ENCODE measurements around the gene ROS1. TPM values are rescaled to one million over a fixed set of nuclear protein-coding genes. Genes with fewer than 3 reads are reported as not detected.

Gene ROS1
- total RNA-seq, 1 experiment from 2014 or later, result not detected

GRCh38 chr6:117417851-117418250 lies 7.9 kb downstream of the ROS1 start:
- DNase-seq, result no peak
- no peak overlapping the region for H2BK5ac ChIP-seq (ENCODE audit: insufficient read length, low read length)
- no peak overlapping the region for H2BK12ac ChIP-seq (ENCODE audit: insufficient read length, low read depth, low read length)
- no peak overlapping the region for H3K9ac ChIP-seq (ENCODE audit: extremely low read depth, insufficient read length, low read length)
- no peak overlapping the region for H2AFZ ChIP-seq (ENCODE audit: low read length)
- no peaks in the 10 kb centered on the region for H3K27me3 ChIP-seq (ENCODE audit: insufficient read depth, low read length)
- H3K27ac Mint-ChIP-seq, result no peak overlapping the region
- no peak overlapping the region for H3K18ac ChIP-seq (ENCODE audit: insufficient read length, low read depth, low read length)
- no CpG with 5 or more reads among the region's 1 CpG for WGBS (ENCODE audit: extremely low coverage, insufficient read length, low lambda C conversion rate)
- H3K9me3 ChIP-seq (ENCODE audit: control insufficient read depth, low read depth, low read length), result no peaks in the 10 kb centered on the region
- H4K20me1 ChIP-seq (ENCODE audit: control insufficient read depth, insufficient read depth, insufficient read length), result no peaks in the 10 kb centered on the region
- H3K27me3 Mint-ChIP-seq (ENCODE audit: low read depth), result no peaks in the 10 kb centered on the region
- no peak overlapping the region for H3K4ac ChIP-seq (ENCODE audit: low read depth, low read length)
- no peak overlapping the region for H3K27ac ChIP-seq (ENCODE audit: insufficient read length, low read depth, low read length)
- no peak overlapping the region for H3K14ac ChIP-seq (ENCODE audit: insufficient read depth, low read length)
- no peaks in the 10 kb centered on the region for H3K79me1 ChIP-seq (ENCODE audit: insufficient read depth, low read depth, low read length, poor library complexity, severe bottlenecking)
- no peak overlapping the region for H2BK20ac ChIP-seq (ENCODE audit: low read depth, low read length, poor library complexity, severe bottlenecking)
- H3K36me3 Mint-ChIP-seq (ENCODE audit: insufficient read depth in 1 of 3, low read depth in 3 of 3), result no peaks in the 10 kb centered on the region
- no peak for TF ChIP-seq CTCF (conservative IDR thresholded peaks at IDR 0.05)
- no peaks in the 10 kb centered on the region for H3K79me2 ChIP-seq (ENCODE audit: insufficient read depth, low read length)
- no peaks in the 10 kb centered on the region for H3K23me2 ChIP-seq (ENCODE audit: insufficient read length, low read depth, low read length, poor library complexity, severe bottlenecking)
- no peak overlapping the region for H3K4me2 ChIP-seq (ENCODE audit: insufficient read depth, insufficient read length, low read length)
- H3K4me1 ChIP-seq (ENCODE audit: insufficient read depth, low read length), result no peaks in the 10 kb centered on the region
- no peak overlapping the region for H4K5ac ChIP-seq (ENCODE audit: insufficient read length, low read depth, low read length)
- no peak overlapping the region for H3K23ac ChIP-seq (ENCODE audit: insufficient read length, low read depth, low read length)
- no peak overlapping the region for H3K56ac ChIP-seq (ENCODE audit: insufficient read length, low read depth, low read length)
- H2BK120ac ChIP-seq (ENCODE audit: low read depth, low read length, poor library complexity, severe bottlenecking), result no peak overlapping the region
- H3T11ph ChIP-seq (ENCODE audit: low read length), result no peak overlapping the region
- H4K91ac ChIP-seq (ENCODE audit: insufficient read length, low read depth, low read length), result no peak overlapping the region
- peaks cover 6 to 9% of the 10 kb centered on the region in 2 experiments; a peak in 3 of 4 replicates for H3K4me1 Mint-ChIP-seq
- H3K4me3 Mint-ChIP-seq, result no peak overlapping the region
- H2AK5ac ChIP-seq (ENCODE audit: insufficient read length, low read length), result no peak overlapping the region
- no peaks in the 10 kb centered on the region for H3K9me3 Mint-ChIP-seq
- H2BK15ac ChIP-seq (ENCODE audit: low read depth, low read length), result no peak overlapping the region
- H4K8ac ChIP-seq (replicated peaks; ENCODE audit: insufficient read length, low read depth, low read length), result no peak overlapping the region
